ENCODE measurements around the gene CD48. TPM values are rescaled to one million over a fixed set of nuclear protein-coding genes. Genes with fewer than 3 reads are reported as not detected.

Gene CD48
- total RNA-seq, 1 experiment from 2014 or later = not detected

DNA sequence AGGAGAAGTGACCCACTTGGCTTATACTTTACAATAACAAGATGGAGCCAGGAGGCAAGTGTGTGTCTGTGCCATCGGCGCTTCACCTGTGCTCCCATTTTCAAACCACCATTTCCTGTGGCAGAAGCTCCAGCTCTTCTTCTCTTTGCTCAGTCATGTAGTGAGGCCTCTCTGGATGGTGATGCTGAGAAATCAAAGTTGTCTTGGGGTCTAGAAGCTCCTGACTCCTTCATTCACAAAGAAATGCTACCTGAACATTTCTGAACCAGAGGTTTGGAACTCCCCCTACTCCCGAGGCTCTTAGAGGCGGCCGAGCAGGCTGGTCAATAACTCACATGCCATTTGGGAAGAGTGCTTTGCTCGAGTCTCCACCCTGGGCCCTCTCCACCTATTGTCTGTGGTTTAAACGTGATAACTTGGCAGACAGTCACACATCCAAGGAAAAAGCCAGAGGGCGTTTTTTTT lies 82.8 kb downstream of the CD48 start:
- CTCF ChIA-PET = no interaction called here
- H3K9me3 Mint-ChIP-seq (ENCODE audit: low read depth, unreplicated experiment) = no peaks in the 10 kb centered on the region
- no peak overlapping the region for H3K27ac Mint-ChIP-seq (ENCODE audit: unreplicated experiment)
- H3K27me3 Mint-ChIP-seq (ENCODE audit: unreplicated experiment) = peaks cover 80% of the 10 kb centered on the region
- no peak overlapping the region for H3K4me3 Mint-ChIP-seq (ENCODE audit: low read depth, unreplicated experiment)
- intact Hi-C loops (cut with micrococcal nuclease; ENCODE audit: unreplicated experiment) = no loop called here
- no peak for DNase-seq
- TF ChIP-seq, protein P1, sequence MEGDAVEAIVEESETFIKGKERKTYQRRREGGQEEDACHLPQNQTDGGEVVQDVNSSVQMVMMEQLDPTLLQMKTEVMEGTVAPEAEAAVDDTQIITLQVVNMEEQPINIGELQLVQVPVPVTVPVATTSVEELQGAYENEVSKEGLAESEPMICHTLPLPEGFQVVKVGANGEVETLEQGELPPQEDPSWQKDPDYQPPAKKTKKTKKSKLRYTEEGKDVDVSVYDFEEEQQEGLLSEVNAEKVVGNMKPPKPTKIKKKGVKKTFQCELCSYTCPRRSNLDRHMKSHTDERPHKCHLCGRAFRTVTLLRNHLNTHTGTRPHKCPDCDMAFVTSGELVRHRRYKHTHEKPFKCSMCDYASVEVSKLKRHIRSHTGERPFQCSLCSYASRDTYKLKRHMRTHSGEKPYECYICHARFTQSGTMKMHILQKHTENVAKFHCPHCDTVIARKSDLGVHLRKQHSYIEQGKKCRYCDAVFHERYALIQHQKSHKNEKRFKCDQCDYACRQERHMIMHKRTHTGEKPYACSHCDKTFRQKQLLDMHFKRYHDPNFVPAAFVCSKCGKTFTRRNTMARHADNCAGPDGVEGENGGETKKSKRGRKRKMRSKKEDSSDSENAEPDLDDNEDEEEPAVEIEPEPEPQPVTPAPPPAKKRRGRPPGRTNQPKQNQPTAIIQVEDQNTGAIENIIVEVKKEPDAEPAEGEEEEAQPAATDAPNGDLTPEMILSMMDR (IDR thresholded peaks at IDR 0.05; ENCODE audit: unreplicated experiment) = no peak
- no peaks in the 10 kb centered on the region for H3K4me1 Mint-ChIP-seq (ENCODE audit: low read depth, unreplicated experiment)
- no peaks in the 10 kb centered on the region for H3K36me3 Mint-ChIP-seq (ENCODE audit: insufficient read depth, unreplicated experiment)
- BruUV-seq (replicated peaks) = no TSS peak

Other genes with a start within 250 kb of the CD48 start
- gene SLAMF6, start 188.6 kb downstream of the CD48 start, total RNA-seq (2022) = not detected in 2 replicates
- not detected in 2 replicates for gene CD84, start 132.3 kb downstream of the CD48 start, total RNA-seq (2022)
- gene SLAMF1, start 64.8 kb downstream of the CD48 start, total RNA-seq (2022) = not detected in 2 replicates
- gene SLAMF7, start 27.4 kb upstream of the CD48 start, total RNA-seq (2022) = 2.6 and 8.4 TPM in 2 replicates
- gene LY9, start 84.4 kb upstream of the CD48 start, total RNA-seq (2022) = not detected in 2 replicates
- not detected in 2 replicates for gene CD244, start 151.1 kb upstream of the CD48 start, total RNA-seq (2022)
- 0.54 TPM in 1 of 2 replicates, not detected in the other for gene ITLN1, start 173.4 kb upstream of the CD48 start, total RNA-seq (2022)
- not detected in 2 replicates for gene ITLN2, start 243.0 kb upstream of the CD48 start, total RNA-seq (2022)